ENCODE measurements around the gene CYP46A1.

- TF ChIP-seq CTCF (IDR thresholded peaks at IDR 0.05) (no peak), POLR2AphosphoS5 (IDR thresholded peaks at IDR 0.05; ENCODE audit: low read depth, low read length) (no peak), REST (IDR thresholded peaks at IDR 0.05; ENCODE audit: insufficient read depth in 1 of 2, low read depth in 2 of 2, low read length in 1 of 2) (no peak), TCF7L2 (IDR thresholded peaks at IDR 0.05; ENCODE audit: low read depth, low read length) (no peak), SIN3A (IDR thresholded peaks at IDR 0.05; ENCODE audit: borderline replicate concordance, insufficient read depth, low read depth, low read length) (no peak)
These were observed 66.8 kb downstream of the CYP46A1 start for GRCh38 chr14:99750746-99751450.

Measured in Panc1 (cell line).